GM12873 (cell line): Measurements from ENCODE around the gene UROC1.

Source experiments
- CTCF ChIP-seq: IDR thresholded peaks from 2 replicates; pipeline ENCODE4 v1.5.1; 2012; ENCODE audit warnings: low read depth, mild to moderate bottlenecking, moderate library complexity, low read length, control low read depth; ENCODE audit not compliant: insufficient read depth; ENCODE audit errors: missing control alignments

The UROC1 gene

DNA sequence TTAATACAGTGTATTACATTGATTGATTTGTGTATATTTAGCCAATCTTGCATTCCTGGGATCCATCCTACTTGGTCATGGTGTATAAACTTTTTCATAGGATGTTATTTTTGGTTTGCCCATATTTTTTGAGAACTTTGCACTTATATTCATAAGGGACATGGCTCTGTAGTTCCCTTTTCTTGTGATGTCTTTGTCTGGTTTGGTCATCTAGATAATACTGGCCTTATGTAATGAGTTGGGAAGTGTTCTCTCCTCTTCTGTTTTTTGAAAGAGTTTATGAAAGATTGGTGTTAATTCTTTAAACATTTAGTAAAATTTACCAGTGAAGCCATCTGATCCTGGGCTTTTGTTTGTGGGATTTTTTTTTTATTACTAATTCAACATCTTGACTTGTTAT lies 15.9 kb upstream of the UROC1 start:
- no peak for TF ChIP-seq CTCF

- TF ChIP-seq CTCF: no peak
Observed at GRCh38 chr3:126531051-126531330, 13.4 kb upstream of the UROC1 start.

DNA sequence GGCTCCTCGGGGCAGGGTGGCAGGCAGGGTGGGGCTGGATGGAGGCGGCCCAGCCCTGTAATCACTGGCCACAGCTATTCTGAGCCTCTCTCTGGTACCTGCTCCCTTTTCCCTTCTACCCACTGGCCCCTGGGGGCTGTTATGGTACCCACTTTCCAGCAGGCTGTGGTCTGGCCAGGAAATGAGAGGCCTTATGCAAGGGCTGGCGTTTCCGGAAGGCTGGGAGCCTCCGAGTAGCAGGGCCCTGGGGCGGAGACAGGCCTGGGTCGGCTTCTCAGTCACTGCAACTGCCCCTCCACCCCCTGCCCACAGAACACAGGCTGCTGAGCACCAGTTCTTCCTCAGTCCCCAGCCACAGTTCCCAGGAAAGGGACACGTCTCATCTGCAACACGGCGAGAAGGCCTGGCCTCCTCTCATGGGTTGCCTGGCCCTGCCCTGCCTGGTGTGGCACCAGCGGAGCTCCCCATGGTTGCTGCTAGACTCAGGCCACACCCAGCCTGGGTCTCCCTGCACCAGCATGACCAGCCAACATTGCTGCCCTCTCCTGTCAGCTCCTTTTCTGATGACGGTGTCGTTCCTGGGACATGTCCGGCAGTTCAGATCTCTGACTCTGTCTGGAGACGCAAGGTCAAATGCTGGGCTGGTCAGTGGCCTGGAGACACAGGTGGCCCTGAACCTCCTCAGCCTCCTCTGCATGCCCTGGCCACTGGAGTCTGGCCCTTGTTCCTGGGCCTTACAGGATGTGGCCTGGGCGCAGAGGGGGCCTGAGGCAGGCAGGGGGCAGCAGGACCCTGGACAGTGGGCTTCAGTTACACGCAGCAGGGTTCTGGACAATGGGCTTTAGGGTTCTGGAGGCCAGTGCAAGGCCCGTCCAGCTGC lies 12.8 kb upstream of the UROC1 start:
- TF ChIP-seq CTCF: no peak

DNA sequence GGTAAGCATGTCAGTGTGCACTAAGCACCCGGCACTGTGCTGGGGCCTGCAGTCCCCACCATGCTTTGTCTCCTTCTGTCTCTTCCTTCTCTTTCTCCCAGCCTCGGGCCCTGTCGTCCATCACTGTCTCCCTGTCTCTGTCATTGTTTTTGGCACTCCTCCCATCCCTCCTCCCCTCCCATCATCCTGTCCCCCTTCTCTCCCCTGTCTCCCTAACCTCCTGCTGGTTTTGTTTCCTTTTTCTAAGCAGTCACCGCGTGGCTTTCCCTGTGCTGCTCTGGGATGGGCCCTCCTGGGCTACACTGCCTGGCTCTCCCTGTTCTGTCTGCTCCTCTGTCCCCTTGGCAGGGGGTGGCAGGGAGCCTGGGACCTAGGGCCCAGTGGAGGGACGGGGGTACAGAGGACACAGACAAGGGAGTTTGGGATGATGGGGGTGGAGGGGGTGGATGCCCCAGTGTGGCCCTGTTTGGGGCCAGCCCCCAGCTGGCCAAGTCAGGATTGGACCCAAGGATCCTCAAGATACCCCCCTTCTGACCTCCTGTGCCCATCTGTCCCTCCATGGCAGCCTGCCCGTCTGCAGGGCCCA lies 12.1 kb upstream of the UROC1 start:
- TF ChIP-seq CTCF: no peak

DNA sequence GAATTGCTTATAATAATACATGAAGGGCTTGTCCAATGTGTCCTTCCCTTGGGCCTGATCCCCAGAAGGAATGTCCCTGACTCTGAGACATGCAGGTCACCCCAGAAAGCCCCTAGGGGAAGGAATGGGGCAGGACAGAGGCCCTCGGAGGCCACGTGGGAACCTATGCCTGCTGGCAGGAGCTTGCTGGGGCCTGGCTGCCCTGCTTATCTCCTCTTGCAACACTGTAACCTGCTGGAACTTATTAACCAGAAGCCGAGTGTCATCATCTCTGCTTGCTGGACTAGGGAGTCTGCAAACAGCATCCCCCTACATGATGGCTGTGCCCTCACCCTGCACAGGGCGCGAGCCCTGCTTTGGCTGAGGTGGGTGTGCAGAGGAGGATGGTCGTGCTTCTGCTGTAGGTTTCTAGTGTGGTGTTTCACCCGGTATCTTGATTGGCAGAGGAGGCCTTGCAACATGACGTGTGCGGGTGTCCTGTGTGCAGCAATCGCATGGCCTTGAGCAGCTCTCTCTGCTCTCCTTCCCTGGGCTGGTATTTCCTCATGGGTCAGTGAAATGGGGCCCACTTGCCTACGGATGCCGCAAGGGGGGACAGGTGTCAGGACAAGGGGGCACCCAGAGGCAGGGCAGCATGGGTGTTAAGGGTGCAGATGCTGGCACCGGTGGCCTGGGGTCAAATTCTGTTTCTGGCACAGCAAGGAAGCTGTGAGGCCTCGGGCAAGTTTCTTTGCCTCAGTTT lies 11.4 kb upstream of the UROC1 start:
- TF ChIP-seq CTCF: no peak

- TF ChIP-seq CTCF: no peak
Observed at GRCh38 chr3:126528419-126528799, 10.8 kb upstream of the UROC1 start.

DNA sequence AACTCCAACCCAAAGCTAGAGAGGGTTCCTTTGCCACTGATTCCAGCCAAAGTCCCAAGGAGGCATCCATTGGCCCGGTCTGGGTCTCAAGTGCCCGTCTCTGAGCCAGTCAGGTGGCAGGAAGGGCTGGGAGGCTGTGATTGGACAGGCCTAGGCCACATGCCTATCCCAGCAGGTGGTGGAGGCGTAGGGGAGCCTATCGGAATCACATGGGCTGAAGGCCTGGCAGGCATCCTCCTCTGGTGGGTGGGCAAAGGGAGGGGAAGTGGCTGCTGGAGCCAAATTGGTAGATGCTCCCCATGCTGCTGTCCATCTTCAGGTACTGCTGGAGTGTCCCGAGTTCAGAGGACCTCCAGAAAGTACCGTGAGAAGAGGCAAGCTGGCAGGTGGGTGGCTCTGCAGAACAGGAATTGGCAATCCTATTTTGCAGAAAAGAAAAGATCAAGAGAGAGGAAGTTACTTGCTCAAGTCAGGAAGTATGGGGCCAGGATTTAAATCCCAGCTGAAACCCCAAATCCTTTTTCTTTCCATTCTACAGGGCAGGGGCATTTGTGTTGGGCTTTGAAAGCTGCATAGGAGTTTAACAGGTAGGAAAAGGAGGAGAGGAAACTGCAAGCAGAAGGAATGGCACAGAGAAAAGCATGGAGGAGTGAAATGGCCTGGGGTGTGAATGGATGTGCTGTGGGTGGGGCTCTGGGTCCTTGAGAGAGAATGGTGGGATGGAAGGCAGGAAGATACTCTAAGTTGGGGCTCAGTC lies 10.1 kb upstream of the UROC1 start:
- TF ChIP-seq CTCF: no peak
